Measurements from ENCODE around the gene ELAVL2.

ELAVL2 gene

GRCh38 chr9:23779220-23779619, 46.8 kb downstream of the ELAVL2 start:
- peak overlapping the region; percentile 66 for H3K27ac ChIP-seq
- TF ChIP-seq ZFX (IDR thresholded peaks at IDR 0.05; ENCODE audit: borderline replicate concordance) = no peak

GRCh38 chr9:23777328-23777727, 48.7 kb downstream of the ELAVL2 start:
- TF ChIP-seq CTCF (IDR thresholded peaks at IDR 0.05) (no peak), ZFX (IDR thresholded peaks at IDR 0.05; ENCODE audit: borderline replicate concordance) (no peak)
- no peak overlapping the region for H3K27ac ChIP-seq

GRCh38 chr9:23775549-23775948, 50.5 kb downstream of the ELAVL2 start:
- H3K27ac ChIP-seq = no peak overlapping the region
- TF ChIP-seq CTCF (IDR thresholded peaks at IDR 0.05) (no peak), ZFX (IDR thresholded peaks at IDR 0.05; ENCODE audit: borderline replicate concordance) (no peak)

- TF ChIP-seq CTCF (IDR thresholded peaks at IDR 0.05) = no peak
- no peak for TF ChIP-seq ZFX (IDR thresholded peaks at IDR 0.05; ENCODE audit: borderline replicate concordance)
- no peak overlapping the region for H3K27ac ChIP-seq
These were observed 51.8 kb downstream of the ELAVL2 start for GRCh38 chr9:23774266-23774665.

GRCh38 chr9:23772385-23772783, 53.7 kb downstream of the ELAVL2 start:
- TF ChIP-seq CTCF (IDR thresholded peaks at IDR 0.05) (no peak), ZFX (IDR thresholded peaks at IDR 0.05; ENCODE audit: borderline replicate concordance) (no peak)
- H3K27ac ChIP-seq = no peak overlapping the region

- TF ChIP-seq ZFX (IDR thresholded peaks at IDR 0.05; ENCODE audit: borderline replicate concordance) = no peak
- TF ChIP-seq CTCF (IDR thresholded peaks at IDR 0.05) = no peak
- H3K27ac ChIP-seq = no peak overlapping the region
These were observed 54.2 kb downstream of the ELAVL2 start for GRCh38 chr9:23771746-23772384.

GRCh38 chr9:23769307-23769935, 56.6 kb downstream of the ELAVL2 start:
- no peak overlapping the region for H3K27ac ChIP-seq
- no peak for TF ChIP-seq ZFX (IDR thresholded peaks at IDR 0.05; ENCODE audit: borderline replicate concordance)
- TF ChIP-seq CTCF (IDR thresholded peaks at IDR 0.05) = no peak

Measured in 22Rv1 (cell line).